Fibroblast of villous mesenchyme (primary cell): ENCODE results near the gene FGGY. TPM values are rescaled to one million over a fixed set of nuclear protein-coding genes. Genes with fewer than 3 reads are reported as not detected.
A peak's percentile ranks its signal among the peaks of the same experiment; 100 is the strongest.

Experiments
- DNase-seq: peaks from one replicate; pipeline ENCODE4 v3.0.0-alpha.2; 2010; ENCODE audit warnings: low read depth
- H3K4me3 ChIP-seq: 2 replicates; pipeline ENCODE4 v1.5.1; 2011; ENCODE audit warnings: low read depth, mild to moderate bottlenecking, low read length
- total RNA-seq: library from RNA; depleted of rRNA; stranded (reverse); fragments of >200 nt; gene quantifications from 2 replicates; pipeline ENCODE4 v1.2.3, GENCODE V29; 2012
- TF ChIP-seq, protein P1 (sequence below): IDR thresholded peaks from 2 replicates; pipeline ENCODE4 v1.5.1; 2012; ENCODE audit warnings: low read depth, mild to moderate bottlenecking, low read length; ENCODE audit not compliant: insufficient read depth

Gene FGGY
- total RNA-seq, 1 donor: 11.7 TPM

DNA sequence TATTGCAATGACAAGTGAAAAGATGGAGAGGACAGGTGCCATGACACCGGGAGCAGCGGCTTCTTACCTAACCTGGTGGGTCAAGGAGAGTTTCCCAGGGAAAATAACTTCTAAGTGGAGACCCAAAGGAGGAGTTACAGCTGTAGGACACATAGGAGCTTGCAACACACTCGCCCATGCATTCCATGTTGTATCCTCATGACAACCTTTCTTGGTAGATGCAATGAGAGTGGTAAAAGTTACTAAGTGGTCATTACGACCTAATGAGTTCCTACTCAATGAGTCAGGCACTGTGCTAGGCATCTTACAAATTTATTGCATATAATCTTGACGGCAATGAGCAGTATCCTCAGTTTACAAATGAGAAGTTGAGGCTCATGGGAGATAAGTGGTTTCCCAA lies 398.4 kb downstream of the FGGY start:
- TF ChIP-seq, protein P1, sequence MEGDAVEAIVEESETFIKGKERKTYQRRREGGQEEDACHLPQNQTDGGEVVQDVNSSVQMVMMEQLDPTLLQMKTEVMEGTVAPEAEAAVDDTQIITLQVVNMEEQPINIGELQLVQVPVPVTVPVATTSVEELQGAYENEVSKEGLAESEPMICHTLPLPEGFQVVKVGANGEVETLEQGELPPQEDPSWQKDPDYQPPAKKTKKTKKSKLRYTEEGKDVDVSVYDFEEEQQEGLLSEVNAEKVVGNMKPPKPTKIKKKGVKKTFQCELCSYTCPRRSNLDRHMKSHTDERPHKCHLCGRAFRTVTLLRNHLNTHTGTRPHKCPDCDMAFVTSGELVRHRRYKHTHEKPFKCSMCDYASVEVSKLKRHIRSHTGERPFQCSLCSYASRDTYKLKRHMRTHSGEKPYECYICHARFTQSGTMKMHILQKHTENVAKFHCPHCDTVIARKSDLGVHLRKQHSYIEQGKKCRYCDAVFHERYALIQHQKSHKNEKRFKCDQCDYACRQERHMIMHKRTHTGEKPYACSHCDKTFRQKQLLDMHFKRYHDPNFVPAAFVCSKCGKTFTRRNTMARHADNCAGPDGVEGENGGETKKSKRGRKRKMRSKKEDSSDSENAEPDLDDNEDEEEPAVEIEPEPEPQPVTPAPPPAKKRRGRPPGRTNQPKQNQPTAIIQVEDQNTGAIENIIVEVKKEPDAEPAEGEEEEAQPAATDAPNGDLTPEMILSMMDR: no peak
- H3K4me3 ChIP-seq: no peak overlapping the region
- DNase-seq: no peak

DNA sequence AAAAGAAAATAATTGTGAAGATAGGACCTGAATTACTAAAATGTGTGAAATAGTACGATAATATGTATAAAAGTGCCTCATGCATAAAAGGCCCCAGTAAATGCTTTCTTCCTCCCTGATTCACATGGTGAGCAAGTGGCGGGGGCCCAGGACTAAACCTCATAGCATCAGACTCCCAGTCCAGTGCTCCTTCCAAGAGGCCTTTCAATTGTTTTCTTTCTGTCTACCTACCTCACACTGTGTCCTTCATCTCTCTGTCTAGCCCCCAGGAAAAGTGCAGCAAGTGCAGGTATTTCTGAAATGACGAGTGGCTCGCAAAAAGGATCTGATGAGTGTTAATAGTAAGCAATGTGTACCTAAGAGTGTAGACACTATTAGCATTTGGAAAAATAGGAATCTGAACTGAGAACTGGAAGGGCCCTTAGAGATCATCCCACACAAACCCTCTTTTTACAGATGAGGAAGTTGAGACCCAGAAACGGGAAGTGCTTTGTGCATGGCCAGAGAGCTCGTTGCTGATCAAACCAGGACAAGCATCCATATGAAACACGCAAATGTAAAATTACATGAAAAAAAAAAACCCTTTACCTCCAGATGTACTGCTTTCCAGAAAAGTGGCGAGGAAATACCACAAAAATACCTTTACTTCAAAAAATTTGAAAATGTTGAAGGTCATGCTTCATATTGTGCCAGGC lies 399.7 kb downstream of the FGGY start:
- TF ChIP-seq, protein P1: no peak

DNA sequence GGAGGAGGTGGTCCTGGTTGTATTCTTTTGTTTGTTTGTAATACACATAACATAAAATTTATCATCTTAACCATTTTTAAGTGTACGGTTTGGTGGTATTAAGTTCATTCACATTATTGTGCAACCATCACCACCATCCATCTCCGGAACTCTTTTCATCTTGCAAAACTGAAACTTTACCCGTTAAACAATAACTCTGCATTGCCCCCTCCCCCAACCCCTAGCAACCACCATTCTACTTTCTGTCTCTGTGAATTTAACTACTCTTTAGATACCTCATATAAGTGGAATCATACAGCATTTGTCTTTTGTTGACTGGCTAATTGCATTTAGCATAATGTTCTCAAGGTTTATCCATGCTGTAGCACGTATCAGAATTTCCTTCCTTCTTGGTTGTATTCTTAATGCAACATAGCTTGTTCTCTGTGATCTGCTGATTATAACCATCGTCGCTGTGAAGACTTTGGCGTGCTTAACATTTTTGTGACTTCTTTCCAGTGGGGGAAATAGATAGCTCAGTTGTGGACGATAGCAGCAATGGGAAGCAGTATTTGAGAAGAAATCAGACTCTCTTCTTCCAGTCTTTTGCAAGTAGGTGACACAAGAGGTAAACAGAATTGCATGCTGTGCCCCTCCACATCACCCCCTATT lies 400.4 kb downstream of the FGGY start:
- H3K4me3 ChIP-seq: no peak overlapping the region
- TF ChIP-seq, protein P1: no peak
- no peak for DNase-seq

More for the DNA sequence above, 399.7 kb downstream of the FGGY start:
- H3K4me3 ChIP-seq: no peak overlapping the region
- no peak for DNase-seq

DNA sequence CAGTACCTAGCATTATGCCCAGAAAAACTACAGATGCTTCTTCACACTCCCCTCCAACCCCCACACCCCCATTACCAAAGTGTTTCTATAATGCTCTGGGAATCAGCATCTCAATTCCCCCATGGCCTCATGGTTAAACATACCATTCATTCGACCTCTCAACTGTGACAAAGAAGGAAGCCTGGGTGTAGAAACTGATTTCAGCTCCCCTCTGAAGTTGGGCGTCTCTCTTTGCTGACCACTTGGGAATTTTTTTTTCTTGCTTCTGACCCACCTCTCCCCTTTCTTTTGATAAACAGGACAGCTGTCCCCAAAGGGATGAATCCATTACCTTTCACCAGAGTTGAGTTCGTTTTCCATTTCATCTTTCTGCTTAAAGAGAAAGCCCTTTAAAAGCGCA lies 401.5 kb downstream of the FGGY start:
- H3K4me3 ChIP-seq: no peak overlapping the region
- TF ChIP-seq, protein P1: no peak
- DNase-seq: no peak

GRCh38 chr1:59699227-59699847 lies 402.4 kb downstream of the FGGY start:
- peak; percentile 67 for DNase-seq
- no peak overlapping the region for H3K4me3 ChIP-seq

DNA sequence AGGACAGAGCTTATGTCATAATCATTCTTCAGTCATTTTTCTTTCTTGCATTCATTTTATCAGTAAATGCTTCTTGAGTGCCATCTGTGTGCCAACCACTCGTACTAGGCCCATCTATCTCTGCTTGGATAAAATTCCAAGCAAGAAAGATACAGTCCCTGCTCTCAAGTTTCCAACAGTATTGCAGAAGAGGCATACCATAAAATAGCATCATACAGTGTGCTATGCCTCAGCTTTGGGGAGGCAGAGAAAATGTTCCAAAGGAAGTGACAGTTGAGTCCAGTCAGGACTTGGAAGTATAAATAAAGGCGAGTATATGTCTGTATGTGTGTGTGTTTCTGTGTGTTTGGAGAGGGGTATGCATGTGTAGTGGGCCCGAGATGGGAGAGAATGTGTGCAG lies 404.5 kb downstream of the FGGY start:
- no peak overlapping the region for H3K4me3 ChIP-seq
- no peak for DNase-seq
- TF ChIP-seq, protein P1: no peak

More at GRCh38 chr1:59699227-59699847, 402.4 kb downstream of the FGGY start:
- TF ChIP-seq, protein P1: peak; percentile 96
